Endothelial cell (in vitro differentiated cells): Measurements from ENCODE around the gene MSLN. TPM values are rescaled to one million over a fixed set of nuclear protein-coding genes. Genes with fewer than 3 reads are reported as not detected.
"Not testable (repeated sequence)": the region's sequence is repeated elsewhere in the genome, so short reads cannot be mapped to it uniquely, and the experiment has no call there.

ENCODE experiments used
- DNase-seq: peaks from one replicate; pipeline ENCODE4 v3.0.0; 2021; ENCODE audit warnings: low spot score
- H3K27ac Mint-ChIP-seq: one replicate; pipeline ENCODE4 v1.8.0; 2021; ENCODE audit warnings: mixed read lengths, inconsistent platforms; ENCODE audit not compliant: unreplicated experiment
- H3K27me3 Mint-ChIP-seq: one replicate; pipeline ENCODE4 v1.8.0; 2021; ENCODE audit warnings: mild to moderate bottlenecking, moderate library complexity, mixed read lengths, inconsistent platforms; ENCODE audit not compliant: unreplicated experiment
- H3K36me3 Mint-ChIP-seq: one replicate; pipeline ENCODE4 v1.8.0; 2021; ENCODE audit warnings: mild to moderate bottlenecking, low read depth, mixed read lengths, inconsistent platforms; ENCODE audit not compliant: unreplicated experiment
- H3K4me1 Mint-ChIP-seq: one replicate; pipeline ENCODE4 v1.8.0; 2021; ENCODE audit warnings: mild to moderate bottlenecking, mixed read lengths, inconsistent platforms; ENCODE audit not compliant: unreplicated experiment
- H3K4me3 Mint-ChIP-seq: one replicate; pipeline ENCODE4 v1.8.0; 2021; ENCODE audit warnings: mild to moderate bottlenecking, mixed read lengths, inconsistent platforms; ENCODE audit not compliant: unreplicated experiment
- H3K9me3 Mint-ChIP-seq: one replicate; pipeline ENCODE4 v1.8.0; 2021; ENCODE audit warnings: mixed read lengths, inconsistent platforms; ENCODE audit not compliant: unreplicated experiment
- total RNA-seq: library from RNA; stranded (reverse); fragmentation: NEBNext Ultra II Directional; extraction: Animal tissue kit (Norgen Biotek cat#: 25700); gene quantifications from one replicate; pipeline ENCODE4 v1.2.1, GENCODE V29; 2021; ENCODE audit not compliant: unreplicated experiment
- TF ChIP-seq, protein P1 (sequence below): fragments of 200-600 bp; sonication (generic); IDR thresholded peaks from one replicate; pipeline ENCODE4 v1.5.0; 2021; ENCODE audit warnings: antibody characterized with exemption; ENCODE audit not compliant: unreplicated experiment

Gene MSLN
- total RNA-seq, 1 donor from 2014 or later: 0.44 TPM

DNA sequence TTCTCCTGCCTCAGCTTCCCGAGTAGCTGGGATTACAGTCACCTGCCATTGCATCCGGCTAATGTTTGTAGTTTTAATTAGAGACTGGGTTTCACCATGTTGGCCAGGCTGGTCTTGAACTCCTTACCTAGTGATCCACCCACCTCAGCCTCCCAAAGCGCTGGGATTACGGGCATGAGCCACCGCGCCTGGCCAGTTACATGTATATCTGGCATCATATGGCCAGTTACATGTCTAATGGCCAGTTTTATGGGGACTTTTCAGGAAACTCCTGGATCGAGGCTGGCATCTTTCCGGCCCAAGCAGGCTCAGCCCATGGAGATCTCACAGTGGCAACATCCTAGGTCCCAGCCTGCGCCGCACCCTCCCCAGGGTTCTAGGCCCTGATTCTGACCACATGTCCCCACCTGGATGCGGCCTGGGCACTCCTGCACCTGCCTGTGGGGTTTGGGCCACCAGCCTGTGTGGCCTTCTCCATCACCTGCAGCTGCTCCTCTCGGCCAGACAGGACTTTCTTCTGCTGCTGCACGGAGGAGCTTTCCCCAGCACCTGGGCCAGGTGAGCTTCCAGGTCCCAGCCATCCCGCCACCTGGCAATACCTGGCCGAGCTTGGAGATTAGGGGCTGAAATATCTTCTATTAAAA lies 18.4 kb upstream of the MSLN start:
- no peak for DNase-seq
- Mint-ChIP-seq H3K36me3 (no peaks in the 10 kb centered on the region), H3K27me3 (peaks cover 3% of the 10 kb centered on the region), H3K4me3 (peak overlapping the region; percentile 62), H3K27ac (no peak overlapping the region), H3K4me1 (peaks cover 18% of the 10 kb centered on the region), H3K9me3 (no peaks in the 10 kb centered on the region)
- TF ChIP-seq, protein P1, sequence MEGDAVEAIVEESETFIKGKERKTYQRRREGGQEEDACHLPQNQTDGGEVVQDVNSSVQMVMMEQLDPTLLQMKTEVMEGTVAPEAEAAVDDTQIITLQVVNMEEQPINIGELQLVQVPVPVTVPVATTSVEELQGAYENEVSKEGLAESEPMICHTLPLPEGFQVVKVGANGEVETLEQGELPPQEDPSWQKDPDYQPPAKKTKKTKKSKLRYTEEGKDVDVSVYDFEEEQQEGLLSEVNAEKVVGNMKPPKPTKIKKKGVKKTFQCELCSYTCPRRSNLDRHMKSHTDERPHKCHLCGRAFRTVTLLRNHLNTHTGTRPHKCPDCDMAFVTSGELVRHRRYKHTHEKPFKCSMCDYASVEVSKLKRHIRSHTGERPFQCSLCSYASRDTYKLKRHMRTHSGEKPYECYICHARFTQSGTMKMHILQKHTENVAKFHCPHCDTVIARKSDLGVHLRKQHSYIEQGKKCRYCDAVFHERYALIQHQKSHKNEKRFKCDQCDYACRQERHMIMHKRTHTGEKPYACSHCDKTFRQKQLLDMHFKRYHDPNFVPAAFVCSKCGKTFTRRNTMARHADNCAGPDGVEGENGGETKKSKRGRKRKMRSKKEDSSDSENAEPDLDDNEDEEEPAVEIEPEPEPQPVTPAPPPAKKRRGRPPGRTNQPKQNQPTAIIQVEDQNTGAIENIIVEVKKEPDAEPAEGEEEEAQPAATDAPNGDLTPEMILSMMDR: no peak

DNA sequence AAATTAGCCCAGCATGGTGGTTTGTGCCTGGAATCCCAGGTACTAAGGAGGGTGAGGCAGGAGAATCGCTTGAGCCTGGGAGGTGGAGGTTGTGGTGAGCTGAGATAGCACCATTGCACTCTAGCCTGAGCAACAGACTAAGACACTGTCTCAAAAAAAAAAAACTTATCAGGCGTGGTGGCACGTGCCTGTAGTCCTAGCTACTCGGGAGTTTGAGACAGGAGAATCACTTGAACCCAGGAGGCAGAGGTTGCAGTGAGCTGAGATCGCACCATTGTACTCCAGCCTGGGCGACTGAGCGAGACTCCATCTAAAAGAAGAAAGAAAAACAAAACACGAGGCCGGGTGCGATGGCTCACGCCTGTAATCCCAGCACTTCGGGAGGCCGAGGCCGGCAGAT lies 17.6 kb upstream of the MSLN start:
- not testable (repeated sequence) for H3K4me3 Mint-ChIP-seq, H3K27ac Mint-ChIP-seq, H3K36me3 Mint-ChIP-seq, DNase-seq, H3K27me3 Mint-ChIP-seq, H3K9me3 Mint-ChIP-seq
- H3K4me1 Mint-ChIP-seq: peaks cover 12% of the 10 kb centered on the region

DNA sequence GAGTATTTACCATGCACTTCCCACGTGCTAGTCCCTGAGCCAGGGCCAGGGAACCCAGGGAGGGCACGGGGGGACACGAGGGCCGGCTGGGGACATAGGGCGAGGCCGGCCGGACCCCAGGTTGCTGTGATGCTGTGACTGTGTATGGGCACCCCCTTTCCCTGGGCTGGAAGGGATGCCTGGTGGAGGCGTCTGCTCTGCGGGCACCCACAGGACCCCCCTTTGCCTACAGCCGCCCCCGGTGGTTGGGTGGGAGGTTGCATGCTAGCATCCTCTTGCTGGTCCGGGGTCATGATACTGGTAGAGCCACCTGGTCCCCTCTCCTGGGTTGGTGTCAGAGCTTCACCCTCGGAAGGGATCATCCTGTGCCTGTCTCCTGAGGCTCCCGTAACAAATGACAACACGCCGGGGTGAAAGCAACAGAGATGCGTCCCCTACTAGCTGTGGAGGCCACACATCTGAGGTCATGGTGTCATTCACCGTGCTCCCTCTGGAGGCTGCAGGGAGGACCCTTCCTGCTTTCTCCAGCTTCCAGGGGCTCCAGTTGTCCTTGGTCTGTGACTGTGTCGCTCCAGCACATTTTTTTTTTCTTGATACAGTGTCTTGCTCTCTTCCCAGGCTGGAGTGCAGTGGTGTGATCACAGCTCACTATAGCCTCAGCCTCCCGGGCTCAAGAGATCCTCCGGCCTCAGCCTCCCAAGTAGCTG lies 16.6 kb upstream of the MSLN start:
- Mint-ChIP-seq H3K4me3 (no peak overlapping the region), H3K9me3 (no peaks in the 10 kb centered on the region), H3K4me1 (peaks cover 9% of the 10 kb centered on the region), H3K27ac (no peak overlapping the region), H3K27me3 (no peaks in the 10 kb centered on the region), H3K36me3 (no peaks in the 10 kb centered on the region)
- no peak for DNase-seq
- TF ChIP-seq, protein P1: peak; percentile 42

DNA sequence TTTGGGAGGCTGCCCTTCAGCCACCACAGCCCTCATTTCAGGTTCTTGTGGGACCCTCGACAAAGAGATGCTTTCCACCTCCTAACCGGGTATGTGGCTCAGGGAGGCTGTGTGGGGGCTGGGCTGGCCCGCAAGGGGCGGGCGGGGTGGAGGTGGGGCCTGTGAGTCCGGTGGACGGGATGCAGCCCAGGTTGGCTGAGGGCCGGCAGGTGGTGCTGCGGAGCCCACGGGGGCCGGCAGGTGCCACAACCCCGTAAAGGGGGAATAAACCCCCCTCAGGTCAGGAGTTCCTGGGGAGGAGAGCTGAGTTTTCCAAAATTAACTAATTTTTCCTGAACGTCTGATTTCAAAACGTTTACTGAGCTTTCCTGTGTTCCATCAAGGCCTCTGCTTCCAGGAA lies 14.8 kb upstream of the MSLN start:
- Mint-ChIP-seq H3K27me3 (no peaks in the 10 kb centered on the region), H3K36me3 (no peaks in the 10 kb centered on the region)
- DNase-seq: peak; percentile 62

DNA sequence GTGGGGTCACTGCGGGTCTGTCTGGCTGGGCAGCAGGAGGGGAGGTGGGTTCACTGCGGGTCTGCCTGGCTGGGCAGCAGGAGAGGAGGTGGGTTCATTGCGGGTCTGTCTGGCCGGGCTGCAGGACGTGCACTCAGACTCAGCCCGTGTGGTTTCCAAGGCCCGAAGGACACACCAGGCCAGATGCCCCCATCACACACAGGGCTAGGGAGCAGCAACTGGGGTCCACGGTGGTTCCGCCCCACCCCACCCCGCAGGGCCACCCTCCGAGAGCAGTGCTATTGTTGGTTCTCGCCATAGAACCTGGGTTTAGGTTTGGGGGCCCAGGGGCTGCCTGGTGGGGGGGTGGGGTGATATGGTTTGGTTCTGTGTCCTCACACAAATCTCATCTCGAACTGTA lies 13.9 kb upstream of the MSLN start:
- H3K4me3 Mint-ChIP-seq: no peak overlapping the region
- no peak overlapping the region for H3K27ac Mint-ChIP-seq
- DNase-seq: no peak
- TF ChIP-seq, protein P1: no peak
- H3K9me3 Mint-ChIP-seq: no peaks in the 10 kb centered on the region
- H3K27me3 Mint-ChIP-seq: no peaks in the 10 kb centered on the region
- H3K4me1 Mint-ChIP-seq: peaks cover 9% of the 10 kb centered on the region
- H3K36me3 Mint-ChIP-seq: no peaks in the 10 kb centered on the region

More for the DNA sequence above, 14.8 kb upstream of the MSLN start:
- Mint-ChIP-seq H3K27ac (no peak overlapping the region), H3K9me3 (no peaks in the 10 kb centered on the region), H3K4me1 (no peaks in the 10 kb centered on the region), H3K4me3 (no peak overlapping the region)
- TF ChIP-seq, protein P1: no peak
